Kidney (tissue), 14 donors: ENCODE measurements around the gene KIF12. TPM values are rescaled to one million over a fixed set of nuclear protein-coding genes. Genes with fewer than 3 reads are reported as not detected.

ENCODE experiments used
- DNase-seq, 5 donors: peaks; one replicate each; pipeline ENCODE4 v3.0.0-alpha.2; 2013 to 2020
- FAIRE-seq: peaks from 2 replicates; lab custom pipeline; 2012; peaks lifted over from hg19 to GRCh38; lab: Jason Lieb, UNC
- H3K27ac ChIP-seq, 2 donors: one replicate each; pipeline ENCODE4 v1.7.0; 2013; ENCODE audit warnings: low read depth in 2 of 2, low read length in 2 of 2, inconsistent platforms in 1 of 2
- H3K27me3 ChIP-seq: one replicate; pipeline ENCODE4 v1.7.1; 2013; ENCODE audit warnings: low read length, inconsistent platforms; ENCODE audit not compliant: control insufficient read depth, insufficient read depth
- H3K36me3 ChIP-seq, 3 donors: one replicate each; pipeline versions ENCODE4 v1.7.0 to v1.7.1; 2013; ENCODE audit warnings: low read length in 3 of 3, control low read depth in 1 of 3, inconsistent platforms in 1 of 3; ENCODE audit not compliant: insufficient read depth in 3 of 3, control insufficient read depth in 2 of 3
- H3K4me1 ChIP-seq, 3 donors: one replicate each; pipeline versions ENCODE4 v1.7.0 to v1.7.1; 2013; ENCODE audit warnings: low read length in 3 of 3, inconsistent platforms in 1 of 3, low read depth in 1 of 3; ENCODE audit not compliant: control insufficient read depth in 2 of 3, insufficient read depth in 2 of 3
- H3K4me3 ChIP-seq, 3 donors: one replicate each; pipeline versions ENCODE4 v1.7.0 to v1.8.1; 2013; ENCODE audit warnings: low read length in 3 of 3, control low read depth in 1 of 3, inconsistent platforms in 1 of 3
- H3K9ac ChIP-seq, 3 donors: one replicate each; pipeline versions ENCODE4 v1.7.0 to v1.7.1; 2013; ENCODE audit warnings: low read length in 3 of 3, control low read depth in 1 of 3, inconsistent platforms in 1 of 3
- H3K9me3 ChIP-seq, 3 donors: one replicate each; pipeline versions ENCODE4 v1.7.0 to v1.7.1; 2013; ENCODE audit warnings: low read length in 3 of 3, control low read depth in 1 of 3, inconsistent platforms in 1 of 3; ENCODE audit not compliant: control insufficient read depth in 2 of 3, insufficient read depth in 1 of 3
- intact Hi-C: fragments of 100-400 bp; cut with DNase I; formaldehyde crosslinking; loops from one replicate; pipeline ENCODE4 v1.11.1; 2022
- polyA plus RNA-seq: library from polyadenylated mRNA; stranded (reverse); fragments of 350-450 nt; fragmentation: Illumina TruSeq; extraction: RNeasy Lipid Tissue Mini Kit (QIAGEN cat#74804); gene quantifications from one replicate; pipeline ENCODE4 v1.2.3, GENCODE V29; 2014; ENCODE audit warnings: low read depth, low replicate concordance; ENCODE audit not compliant: insufficient read depth
- total RNA-seq: library from RNA; stranded (reverse); fragmentation: NEBNext Ultra II Directional; extraction: Animal tissue kit (Norgen Biotek cat#: 25700); gene quantifications from one replicate; pipeline ENCODE4 v1.2.1, GENCODE V29; 2021
- TF ChIP-seq, protein P1 (sequence below): IDR thresholded peaks from 3 replicates; pipeline ENCODE4 v1.5.1; 2012; ENCODE audit warnings: mild to moderate bottlenecking, moderate library complexity, borderline replicate concordance; ENCODE audit not compliant: insufficient read depth; ENCODE audit errors: extremely low read depth
- donor health status: control.
- donor health status: control.
- donor health status: control.
- donor health status: control.
- donor health status: control.
- donor health status: DM: yes; HTN: yes; CAD: no.
- donor health status: Normal renal cell carcinoma (clear cell type).

Gene KIF12
- total and polyA plus RNA-seq, 2 donors from 2014 or later = 155 to 202 TPM

- H3K9me3 ChIP-seq = no peaks in the 10 kb centered on the region
- no peak overlapping the region for H3K4me3 ChIP-seq
- FAIRE-seq = no peak
- H3K9ac ChIP-seq = no peak overlapping the region
- no peaks in the 10 kb centered on the region for H3K4me1 ChIP-seq
- TF ChIP-seq, protein P1, sequence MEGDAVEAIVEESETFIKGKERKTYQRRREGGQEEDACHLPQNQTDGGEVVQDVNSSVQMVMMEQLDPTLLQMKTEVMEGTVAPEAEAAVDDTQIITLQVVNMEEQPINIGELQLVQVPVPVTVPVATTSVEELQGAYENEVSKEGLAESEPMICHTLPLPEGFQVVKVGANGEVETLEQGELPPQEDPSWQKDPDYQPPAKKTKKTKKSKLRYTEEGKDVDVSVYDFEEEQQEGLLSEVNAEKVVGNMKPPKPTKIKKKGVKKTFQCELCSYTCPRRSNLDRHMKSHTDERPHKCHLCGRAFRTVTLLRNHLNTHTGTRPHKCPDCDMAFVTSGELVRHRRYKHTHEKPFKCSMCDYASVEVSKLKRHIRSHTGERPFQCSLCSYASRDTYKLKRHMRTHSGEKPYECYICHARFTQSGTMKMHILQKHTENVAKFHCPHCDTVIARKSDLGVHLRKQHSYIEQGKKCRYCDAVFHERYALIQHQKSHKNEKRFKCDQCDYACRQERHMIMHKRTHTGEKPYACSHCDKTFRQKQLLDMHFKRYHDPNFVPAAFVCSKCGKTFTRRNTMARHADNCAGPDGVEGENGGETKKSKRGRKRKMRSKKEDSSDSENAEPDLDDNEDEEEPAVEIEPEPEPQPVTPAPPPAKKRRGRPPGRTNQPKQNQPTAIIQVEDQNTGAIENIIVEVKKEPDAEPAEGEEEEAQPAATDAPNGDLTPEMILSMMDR = no peak
- DNase-seq = peak in 1 of 5 donors; percentile 22
- H3K27ac ChIP-seq = no peak overlapping the region
- intact Hi-C loops = no loop called here
- H3K27me3 ChIP-seq = no peaks in the 10 kb centered on the region
- no peaks in the 10 kb centered on the region for H3K36me3 ChIP-seq
These were observed 10.0 kb upstream of the KIF12 start for GRCh38 chr9:114109124-114109523.

DNA sequence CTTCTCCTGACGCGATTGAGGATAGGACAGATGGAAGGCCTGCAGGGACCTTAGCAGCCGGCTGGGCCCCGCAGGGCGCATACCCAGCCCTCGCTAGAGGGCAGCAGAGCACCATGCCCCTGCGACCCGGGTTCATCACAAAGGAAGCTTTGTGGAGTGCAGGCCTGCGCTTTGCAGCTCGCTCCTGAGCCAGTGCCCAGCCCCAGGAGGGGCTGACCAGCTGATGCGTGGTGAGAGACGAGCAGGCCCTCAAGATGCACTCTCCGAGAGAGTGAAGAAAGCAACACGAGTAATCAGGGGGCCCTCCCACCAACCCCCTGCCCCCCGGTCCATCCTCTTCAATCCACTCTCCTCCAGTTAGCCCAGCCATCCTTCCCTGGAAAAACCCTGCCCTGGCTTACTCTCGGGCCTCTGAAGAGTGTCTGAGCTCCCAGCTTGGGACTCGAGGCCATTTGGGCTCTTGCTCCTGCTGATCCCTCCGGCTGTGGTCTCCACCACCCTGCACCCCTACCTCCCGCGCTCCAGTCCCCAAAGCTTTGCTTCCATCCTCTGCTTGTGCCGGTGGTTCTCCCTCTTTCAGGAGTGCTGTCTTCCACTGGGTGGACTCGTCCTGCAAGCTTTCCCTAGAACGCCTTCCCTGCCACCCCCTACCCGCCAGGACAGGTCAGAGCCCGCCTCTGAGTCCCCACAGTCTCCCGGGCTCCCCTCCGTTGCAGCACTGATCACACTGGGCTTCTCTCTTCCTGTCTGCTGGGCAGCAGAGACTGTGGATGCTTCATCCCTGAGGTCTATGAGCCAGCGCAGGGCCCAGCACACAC lies 9.1 kb upstream of the KIF12 start:
- no peak for FAIRE-seq
- intact Hi-C loops = no loop called here
- Histone ChIP-seq H3K27me3 (no peaks in the 10 kb centered on the region), H3K4me3 (no peak overlapping the region), H3K4me1 (no peaks in the 10 kb centered on the region), H3K9ac (no peak overlapping the region), H3K36me3 (no peaks in the 10 kb centered on the region), H3K27ac (no peak overlapping the region), H3K9me3 (no peaks in the 10 kb centered on the region)
- peak; percentile 88 to 93 (median 90) for DNase-seq
- TF ChIP-seq, protein P1 = peak; percentile 94

DNA sequence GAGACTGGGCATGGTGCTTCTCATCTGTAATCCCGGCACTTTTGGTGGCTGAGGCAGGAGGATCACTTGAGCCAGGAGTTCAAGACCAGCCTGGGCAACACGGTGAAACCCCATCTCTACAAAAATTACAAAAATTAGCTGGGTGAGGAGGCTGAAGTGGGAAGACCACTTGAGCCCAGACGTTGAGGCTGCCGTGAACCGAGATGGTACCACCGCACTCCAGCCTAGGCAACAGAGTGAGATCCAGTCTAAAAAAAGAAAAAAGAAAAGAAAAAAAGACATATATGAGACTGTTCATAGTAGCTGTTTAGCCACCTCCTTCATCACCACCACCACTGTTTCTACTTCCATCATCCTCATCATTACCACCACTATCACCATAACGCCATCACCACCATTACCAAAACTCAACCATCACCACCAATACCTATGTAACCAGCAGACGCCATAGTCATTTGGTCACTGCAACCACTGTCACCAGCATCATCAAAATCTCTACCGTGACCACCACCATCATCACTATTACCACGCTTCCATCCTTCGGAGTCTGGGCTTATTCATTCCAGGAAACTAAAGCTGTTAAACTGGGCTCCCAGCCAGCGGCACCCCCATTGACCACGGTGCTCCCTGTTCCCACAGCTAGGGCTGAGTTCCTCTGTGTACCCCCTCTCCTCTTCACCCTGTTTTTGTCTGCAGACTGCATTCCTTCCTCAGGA lies 8.4 kb upstream of the KIF12 start:
- TF ChIP-seq, protein P1 = no peak
- no peak for FAIRE-seq
- Histone ChIP-seq H3K9me3 (peaks cover 0 to 2% (median 0%) of the 10 kb centered on the region in 3 donors), H3K27ac (no peak overlapping the region), H3K4me3 (no peak overlapping the region), H3K9ac (no peak overlapping the region), H3K27me3 (no peaks in the 10 kb centered on the region), H3K4me1 (no peaks in the 10 kb centered on the region), H3K36me3 (no peaks in the 10 kb centered on the region)
- peak in 1 of 5 donors; percentile 13 for DNase-seq
- intact Hi-C loops = no loop called here
